ENCODE results near the gene ERBB2. TPM values are rescaled to one million over a fixed set of nuclear protein-coding genes. Genes with fewer than 3 reads are reported as not detected.

The ERBB2 gene
- total and polyA plus RNA-seq, 2 of the 4 experiments (the other 2 are of a cell fraction): 28.7 to 33.3 TPM

DNA sequence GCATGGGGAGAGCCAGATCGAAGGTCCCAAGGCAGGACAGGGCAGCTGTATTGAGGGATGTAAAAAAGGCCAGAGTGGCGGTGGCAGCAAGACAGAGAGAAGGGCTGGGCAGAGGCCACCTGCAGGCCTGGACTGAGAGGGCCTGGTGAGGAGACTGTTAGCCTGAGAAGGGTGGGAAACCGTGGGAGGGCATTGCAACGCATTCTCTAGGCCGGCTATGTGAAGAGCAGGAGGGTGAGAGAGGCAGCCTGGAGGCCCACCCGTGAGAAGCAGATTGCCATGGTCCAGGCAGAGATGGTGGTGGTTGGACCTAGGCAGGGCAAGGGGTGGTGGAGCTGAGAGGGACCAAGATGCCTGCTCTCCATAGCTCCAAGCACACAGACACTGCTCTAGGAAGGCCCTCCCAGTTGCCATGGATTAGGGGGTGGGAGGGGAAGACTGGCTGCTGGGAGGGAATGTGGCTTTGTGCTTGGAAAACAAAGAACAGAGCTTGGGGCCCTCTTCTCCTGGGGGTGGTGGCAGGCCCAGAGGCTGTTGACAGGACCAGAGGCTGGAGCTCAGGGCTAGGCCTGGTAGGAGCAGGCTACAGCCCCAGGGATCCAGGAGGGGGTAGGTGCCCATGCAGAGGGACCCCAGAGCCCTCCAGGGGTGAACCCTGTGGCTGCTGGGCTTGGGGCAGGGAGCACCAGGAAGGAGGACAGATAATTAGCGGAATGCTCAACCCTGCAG is 47.1 kb upstream of the ERBB2 start:
- Histone ChIP-seq H3K4me3 (ENCODE audit: insufficient read depth, low read depth, low read length) (no peak overlapping the region), H2BK15ac (ENCODE audit: low read depth, low read length) (no peak overlapping the region), H3K56ac (ENCODE audit: extremely low read depth, insufficient read depth, low read length) (no peak overlapping the region), H3K79me1 (ENCODE audit: low read depth in 1 of 2, low read length in 2 of 2) (peaks cover 12 to 39% of the 10 kb centered on the region in 2 experiments), H3K9ac (ENCODE audit: low read depth, low read length) (no peak overlapping the region), H3K27me3 (ENCODE audit: control insufficient read depth, insufficient read depth, low read length) (no peaks in the 10 kb centered on the region), H3K14ac (replicated peaks; ENCODE audit: low read depth, low read length) (no peak overlapping the region), H2AK9ac (replicated peaks; ENCODE audit: low read depth, low read length, poor library complexity) (no peak overlapping the region), H3K18ac (ENCODE audit: low read depth, low read length) (no peak overlapping the region), H2BK120ac (ENCODE audit: low read depth, low read length) (no peak overlapping the region), H4K91ac (ENCODE audit: insufficient read depth, low read depth, low read length) (no peak overlapping the region), H3K27ac (ENCODE audit: insufficient read depth, low read length) (no peak overlapping the region), H3K4me1 (ENCODE audit: control insufficient read depth, insufficient read depth, low read length) (peaks cover 3% of the 10 kb centered on the region; the same call in 1 of the 2 replicates), H3K4ac (ENCODE audit: low read depth, low read length) (no peak overlapping the region), H3K4me2 (ENCODE audit: low read depth, low read length) (no peak overlapping the region), H3K36me3 (ENCODE audit: control insufficient read depth, insufficient read depth, low read length) (peaks cover 6% of the 10 kb centered on the region), H2AFZ (replicated peaks; ENCODE audit: low read length, poor library complexity) (no peak overlapping the region), H4K5ac (ENCODE audit: low read depth, low read length) (no peak overlapping the region), H3K9me1 (ENCODE audit: insufficient read depth, low read length) (peaks cover 4% of the 10 kb centered on the region), H4K20me1 (ENCODE audit: insufficient read depth, low read length) (peaks cover 30% of the 10 kb centered on the region), H2AK5ac (ENCODE audit: low read depth, low read length) (no peak overlapping the region), H3K9me3 (ENCODE audit: control insufficient read depth, insufficient read depth, low read length) (no peaks in the 10 kb centered on the region), H2BK20ac (ENCODE audit: low read depth, low read length) (no peak overlapping the region), H2BK5ac (ENCODE audit: low read depth, low read length, poor library complexity, severe bottlenecking) (no peak overlapping the region), H4K8ac (ENCODE audit: low read depth in 2 of 2, low read length in 2 of 2) (no peak overlapping the region), H3K23ac (ENCODE audit: low read depth, low read length) (no peak overlapping the region)
- dilution Hi-C loops (cut with HindIII; ENCODE audit: low sequenced_read_pairs, unreplicated experiment): no loop called here
- ChIA-PET POLR2A (ENCODE audit: unreplicated experiment) (no interaction called here), CTCF (interaction anchor here (1.9 kb wide), 1 partner anchor 16 kb away, joined by 10 read pairs; the partner anchor contains the start of gene PNMT)
- no TSS peak for BruUV-seq (replicated peaks)
- DNase-seq (no peak), ATAC-seq (ENCODE audit: low read depth) (peak; percentile 56)
- TF ChIP-seq MAFK (IDR thresholded peaks at IDR 0.05; ENCODE audit: low read depth, low read length) (no peak), MAZ (IDR thresholded peaks at IDR 0.05; ENCODE audit: borderline replicate concordance, low read depth, low read length) (no peak)
- in situ Hi-C loops (cut with MboI; ENCODE audit: low sequenced_read_pairs): no loop called here
- intact Hi-C loops (cut with micrococcal nuclease): no loop called here
- WGBS, 2 experiments (ENCODE audit: extremely low coverage in 2 of 2, insufficient read length in 1 of 2): 77% methylated on average over 2 of the region's 7 CpGs; no CpG with 5 or more reads in 1 of the 2 experiments

Measured in IMR-90 (cell line).